ENCODE results near the gene TTLL10.

DNA sequence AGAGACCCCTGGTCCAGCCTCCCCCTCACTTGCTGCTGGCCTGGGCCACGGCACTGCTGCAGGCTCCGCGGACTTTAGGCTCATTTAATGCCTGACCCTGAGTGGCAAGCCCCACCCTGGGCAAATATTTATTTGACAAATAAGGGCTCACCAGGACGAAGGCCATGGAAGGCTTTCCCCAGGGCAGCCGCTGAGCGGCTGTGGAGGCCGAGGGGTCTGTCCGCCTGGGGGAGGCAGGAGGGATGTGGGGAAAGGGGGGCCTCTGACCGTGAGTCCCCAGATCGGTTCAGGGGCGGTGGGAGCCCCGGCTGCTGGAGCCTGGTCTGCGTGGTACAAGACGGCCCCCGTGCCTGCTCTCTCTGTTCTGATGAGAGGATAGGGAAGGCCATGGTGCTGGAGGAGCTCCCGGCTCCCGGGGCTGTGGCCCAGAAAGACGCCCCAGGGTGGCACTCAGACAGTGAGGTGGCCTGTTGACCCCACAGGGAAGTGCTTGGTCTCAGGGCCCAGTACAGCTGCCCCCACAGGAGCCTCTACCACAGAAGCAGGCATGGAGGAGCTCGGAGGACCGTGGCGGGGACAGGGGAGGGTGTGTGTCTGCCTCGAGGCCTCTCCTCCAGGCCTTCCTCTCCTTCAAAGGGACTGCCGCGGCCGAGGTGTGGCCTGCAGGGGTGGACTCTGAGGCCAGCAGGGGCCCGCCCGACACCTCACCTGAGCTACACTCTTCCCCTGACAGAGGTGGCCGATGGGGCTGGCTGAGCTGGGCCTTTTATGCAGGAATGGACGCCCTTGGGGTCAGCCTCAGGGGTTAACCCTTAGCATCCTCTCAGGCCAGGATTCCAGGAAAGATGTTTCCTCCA, 48.7 kb upstream of the TTLL10 start:
- TF ChIP-seq, protein P1, sequence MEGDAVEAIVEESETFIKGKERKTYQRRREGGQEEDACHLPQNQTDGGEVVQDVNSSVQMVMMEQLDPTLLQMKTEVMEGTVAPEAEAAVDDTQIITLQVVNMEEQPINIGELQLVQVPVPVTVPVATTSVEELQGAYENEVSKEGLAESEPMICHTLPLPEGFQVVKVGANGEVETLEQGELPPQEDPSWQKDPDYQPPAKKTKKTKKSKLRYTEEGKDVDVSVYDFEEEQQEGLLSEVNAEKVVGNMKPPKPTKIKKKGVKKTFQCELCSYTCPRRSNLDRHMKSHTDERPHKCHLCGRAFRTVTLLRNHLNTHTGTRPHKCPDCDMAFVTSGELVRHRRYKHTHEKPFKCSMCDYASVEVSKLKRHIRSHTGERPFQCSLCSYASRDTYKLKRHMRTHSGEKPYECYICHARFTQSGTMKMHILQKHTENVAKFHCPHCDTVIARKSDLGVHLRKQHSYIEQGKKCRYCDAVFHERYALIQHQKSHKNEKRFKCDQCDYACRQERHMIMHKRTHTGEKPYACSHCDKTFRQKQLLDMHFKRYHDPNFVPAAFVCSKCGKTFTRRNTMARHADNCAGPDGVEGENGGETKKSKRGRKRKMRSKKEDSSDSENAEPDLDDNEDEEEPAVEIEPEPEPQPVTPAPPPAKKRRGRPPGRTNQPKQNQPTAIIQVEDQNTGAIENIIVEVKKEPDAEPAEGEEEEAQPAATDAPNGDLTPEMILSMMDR (IDR thresholded peaks at IDR 0.05), result no peak
- no peak for TF ChIP-seq POLR2A (IDR thresholded peaks at IDR 0.05)

Measured in vagina (tissue), 2 donors.